22Rv1 (cell line): ENCODE data around the gene CADM1.

ENCODE experiments used
- CTCF ChIP-seq: fragments of 450-650 bp; IDR thresholded peaks from 2 replicates; pipeline ENCODE4 v1.5.1; 2017; ENCODE audit warnings: mild to moderate bottlenecking
- ZFX ChIP-seq: fragments of 450-650 bp; IDR thresholded peaks from 2 replicates; pipeline ENCODE4 v1.6.1; 2017; ENCODE audit warnings: antibody characterized with exemption, borderline replicate concordance

GRCh38 chr11:115500547-115501501, 3.4 kb downstream of the CADM1 start:
- TF ChIP-seq CTCF = no peak
- TF ChIP-seq ZFX = no peak
